Measurements from ENCODE around the gene GJA4.

GJA4 gene

DNA sequence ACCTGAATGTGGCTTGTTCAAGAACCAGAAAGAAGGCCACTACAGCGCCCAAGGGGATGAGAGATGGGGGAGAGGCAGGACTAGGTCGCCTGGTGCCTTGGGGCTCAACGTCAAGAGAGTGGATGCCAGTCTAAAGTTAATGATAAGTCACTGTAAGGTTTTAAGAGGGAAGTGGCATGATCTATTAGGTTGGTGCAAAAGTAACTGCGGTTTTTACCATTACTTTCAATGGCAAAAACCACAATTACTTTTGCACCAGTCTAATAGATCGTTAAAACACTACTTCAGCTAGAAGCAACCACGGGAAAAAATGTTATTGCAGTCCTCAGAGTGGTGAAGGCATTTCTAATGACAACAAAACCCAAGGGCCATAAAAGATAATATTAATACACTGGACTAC, 14.4 kb upstream of the GJA4 start:
- no peak for DNase-seq (ENCODE audit: insufficient read length, low spot score)
- no peak for FAIRE-seq
- TF ChIP-seq, protein P1, sequence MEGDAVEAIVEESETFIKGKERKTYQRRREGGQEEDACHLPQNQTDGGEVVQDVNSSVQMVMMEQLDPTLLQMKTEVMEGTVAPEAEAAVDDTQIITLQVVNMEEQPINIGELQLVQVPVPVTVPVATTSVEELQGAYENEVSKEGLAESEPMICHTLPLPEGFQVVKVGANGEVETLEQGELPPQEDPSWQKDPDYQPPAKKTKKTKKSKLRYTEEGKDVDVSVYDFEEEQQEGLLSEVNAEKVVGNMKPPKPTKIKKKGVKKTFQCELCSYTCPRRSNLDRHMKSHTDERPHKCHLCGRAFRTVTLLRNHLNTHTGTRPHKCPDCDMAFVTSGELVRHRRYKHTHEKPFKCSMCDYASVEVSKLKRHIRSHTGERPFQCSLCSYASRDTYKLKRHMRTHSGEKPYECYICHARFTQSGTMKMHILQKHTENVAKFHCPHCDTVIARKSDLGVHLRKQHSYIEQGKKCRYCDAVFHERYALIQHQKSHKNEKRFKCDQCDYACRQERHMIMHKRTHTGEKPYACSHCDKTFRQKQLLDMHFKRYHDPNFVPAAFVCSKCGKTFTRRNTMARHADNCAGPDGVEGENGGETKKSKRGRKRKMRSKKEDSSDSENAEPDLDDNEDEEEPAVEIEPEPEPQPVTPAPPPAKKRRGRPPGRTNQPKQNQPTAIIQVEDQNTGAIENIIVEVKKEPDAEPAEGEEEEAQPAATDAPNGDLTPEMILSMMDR (IDR thresholded peaks at IDR 0.05; ENCODE audit: insufficient read depth, missing control alignments) = no peak

DNA sequence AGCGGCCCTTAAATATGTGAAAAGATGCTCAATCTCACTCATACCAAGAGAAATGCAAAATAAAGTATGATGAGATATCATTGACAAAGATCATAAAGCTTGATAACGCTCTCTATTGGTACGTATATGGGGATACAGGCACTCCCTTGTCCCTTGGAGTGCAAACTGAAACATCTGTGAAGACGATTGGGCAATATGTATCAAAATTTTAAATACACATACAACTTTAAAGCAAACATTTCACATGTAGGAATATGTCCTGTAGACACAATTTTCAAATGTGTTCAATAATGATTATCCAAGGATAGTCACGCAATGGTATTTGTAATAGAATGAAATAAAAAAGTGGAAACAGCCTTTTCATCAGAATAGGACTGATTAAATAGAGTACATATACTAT, 13.8 kb upstream of the GJA4 start:
- FAIRE-seq (no peak), DNase-seq (ENCODE audit: insufficient read length, low spot score) (no peak)
- TF ChIP-seq, protein P1 (IDR thresholded peaks at IDR 0.05; ENCODE audit: insufficient read depth, missing control alignments) = no peak

DNA sequence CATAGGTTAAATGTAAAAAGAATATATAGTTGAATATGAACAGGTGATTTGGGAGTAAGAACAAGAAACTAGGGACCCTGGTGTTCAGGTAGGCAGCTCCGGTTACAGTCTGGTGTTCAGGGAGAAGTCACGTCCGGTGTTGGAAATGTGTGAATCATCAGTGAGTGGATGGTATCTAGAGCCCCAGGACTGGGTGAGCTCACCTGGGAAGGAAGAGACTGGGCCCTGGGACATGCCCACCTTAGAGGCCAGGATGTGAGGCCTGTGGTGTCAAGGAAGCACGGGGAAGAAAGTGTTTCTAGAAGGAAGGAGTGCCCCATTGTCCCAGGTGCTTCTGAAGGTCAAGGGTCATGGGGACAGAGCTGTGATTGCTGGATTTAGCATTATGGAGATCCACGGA, 13.3 kb upstream of the GJA4 start:
- DNase-seq (ENCODE audit: insufficient read length, low spot score) (no peak), FAIRE-seq (no peak)
- TF ChIP-seq, protein P1 (IDR thresholded peaks at IDR 0.05; ENCODE audit: insufficient read depth, missing control alignments) = no peak

DNA sequence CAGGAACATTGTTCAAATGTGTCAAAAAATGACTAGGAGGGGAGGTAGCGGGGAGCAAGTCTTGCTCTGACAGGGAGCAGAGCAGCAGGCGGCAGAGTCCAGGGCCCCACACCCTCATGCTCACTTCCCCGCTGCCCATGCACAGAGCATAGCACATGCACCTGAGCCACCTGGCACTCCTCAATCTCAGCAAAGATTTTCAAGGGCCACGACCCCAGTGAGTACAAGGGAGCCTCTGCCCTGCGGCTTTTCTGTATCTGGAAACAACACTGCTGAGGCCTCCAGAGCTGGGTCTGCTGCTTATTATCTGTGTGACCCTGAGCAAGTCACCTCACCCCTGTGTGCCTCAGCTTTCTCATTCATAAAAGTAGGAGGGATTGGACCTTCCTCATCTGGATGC, 12.8 kb upstream of the GJA4 start:
- TF ChIP-seq, protein P1 (IDR thresholded peaks at IDR 0.05; ENCODE audit: insufficient read depth, missing control alignments) = no peak
- no peak for FAIRE-seq
- DNase-seq (ENCODE audit: insufficient read length, low spot score) = no peak

DNA sequence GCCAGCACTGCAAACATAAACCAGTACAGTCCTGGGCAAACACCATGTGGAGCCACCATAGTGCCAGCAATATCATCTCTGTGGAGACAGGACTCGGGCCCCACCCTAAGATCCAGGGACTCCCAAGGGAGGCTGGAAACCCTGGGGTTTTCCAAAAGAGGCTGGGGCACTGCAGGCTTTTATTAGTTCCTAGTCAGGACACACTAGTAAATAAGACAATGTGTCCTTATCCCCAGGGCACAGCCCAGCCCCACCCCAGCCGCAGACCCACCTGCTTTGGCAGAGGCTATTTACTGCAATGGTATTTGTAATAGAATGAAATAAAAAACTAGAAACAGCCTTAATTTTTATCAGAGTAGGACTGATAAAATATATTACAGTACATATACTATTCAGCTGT, 12.3 kb upstream of the GJA4 start:
- TF ChIP-seq, protein P1 (IDR thresholded peaks at IDR 0.05; ENCODE audit: insufficient read depth, missing control alignments) = no peak
- DNase-seq (ENCODE audit: insufficient read length, low spot score) (no peak), FAIRE-seq (no peak)

DNA sequence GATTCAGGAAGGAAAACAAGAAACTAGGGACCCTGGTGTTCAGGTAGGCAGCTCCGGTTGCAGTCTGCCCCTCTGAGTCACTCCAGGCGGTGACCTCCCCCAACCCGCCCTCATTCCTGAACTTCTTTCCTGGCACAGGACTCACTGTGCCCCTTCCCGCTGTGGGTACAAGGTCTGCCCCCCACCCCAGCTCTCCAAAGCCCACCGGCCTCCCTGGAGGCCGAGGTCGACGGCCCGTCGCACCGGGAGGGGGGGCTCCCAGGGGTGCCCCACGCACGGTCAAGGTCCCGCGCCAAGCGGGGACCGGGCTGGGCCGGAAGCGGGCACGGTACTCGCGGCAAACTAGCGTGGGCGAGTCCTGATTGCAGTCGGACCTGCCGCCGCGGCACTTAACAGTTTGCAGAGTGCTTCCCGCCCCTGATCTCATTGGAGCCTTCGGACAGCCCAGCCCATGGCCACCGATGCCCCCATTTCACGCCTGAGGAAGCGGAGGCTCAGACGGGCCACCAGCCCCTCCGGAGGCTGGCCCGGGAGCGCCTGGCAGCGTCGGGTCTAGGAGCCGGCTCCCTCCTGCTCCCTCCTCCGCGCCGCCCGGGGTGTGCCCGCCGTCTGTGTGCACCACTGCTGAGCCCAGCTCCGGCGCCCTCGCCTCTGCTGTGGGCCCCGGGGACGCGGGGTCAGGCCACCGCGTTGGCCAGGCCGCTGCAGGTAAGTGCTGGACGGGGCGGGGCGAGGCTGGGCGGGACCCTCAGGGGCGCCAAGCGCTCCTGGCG, 11.5 kb upstream of the GJA4 start, which contains the start of gene GJB3:
GJB3 (plus strand) TSS at position 144 of the 773 bp plus-strand sequence. CDS start 3,549 bp downstream, outside the sequence.
- TF ChIP-seq, protein P1 (IDR thresholded peaks at IDR 0.05; ENCODE audit: insufficient read depth, missing control alignments) = no peak
- FAIRE-seq (no peak), DNase-seq (ENCODE audit: insufficient read length, low spot score) (no peak)

DNA sequence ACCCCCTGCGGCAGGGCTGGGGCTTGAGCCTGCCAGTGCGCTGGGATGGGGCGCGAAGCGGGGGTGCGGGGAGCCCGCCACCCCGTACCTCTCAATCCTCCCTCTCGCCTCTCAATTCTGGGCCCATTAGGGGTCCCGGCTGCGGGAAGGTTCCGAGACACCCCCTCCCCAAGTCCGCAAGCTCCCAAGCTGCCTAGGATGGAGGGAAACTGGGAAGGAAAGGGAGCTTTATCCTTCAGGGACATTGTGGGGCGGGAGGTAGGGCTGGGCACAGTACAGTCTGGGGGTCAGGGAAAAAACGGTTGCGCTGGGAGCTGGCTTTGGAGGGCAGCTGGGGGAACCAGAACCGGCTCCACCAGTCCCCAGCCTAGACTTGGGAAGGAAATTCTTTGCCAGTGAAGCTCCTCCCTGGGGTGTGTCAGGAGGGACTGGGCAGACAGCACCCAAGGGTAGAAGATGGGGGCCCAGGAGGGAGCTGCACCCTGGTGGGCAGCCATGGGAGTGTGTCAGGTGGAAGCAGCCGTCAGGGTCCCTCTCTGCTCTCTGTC, 10.9 kb upstream of the GJA4 start:
- DNase-seq (ENCODE audit: insufficient read length, low spot score) = no peak
- TF ChIP-seq, protein P1 (IDR thresholded peaks at IDR 0.05; ENCODE audit: insufficient read depth, missing control alignments) = no peak
- FAIRE-seq = no peak

Measured in D721Med (cell line).